ENCODE data around the gene PYDC1.

DNA sequence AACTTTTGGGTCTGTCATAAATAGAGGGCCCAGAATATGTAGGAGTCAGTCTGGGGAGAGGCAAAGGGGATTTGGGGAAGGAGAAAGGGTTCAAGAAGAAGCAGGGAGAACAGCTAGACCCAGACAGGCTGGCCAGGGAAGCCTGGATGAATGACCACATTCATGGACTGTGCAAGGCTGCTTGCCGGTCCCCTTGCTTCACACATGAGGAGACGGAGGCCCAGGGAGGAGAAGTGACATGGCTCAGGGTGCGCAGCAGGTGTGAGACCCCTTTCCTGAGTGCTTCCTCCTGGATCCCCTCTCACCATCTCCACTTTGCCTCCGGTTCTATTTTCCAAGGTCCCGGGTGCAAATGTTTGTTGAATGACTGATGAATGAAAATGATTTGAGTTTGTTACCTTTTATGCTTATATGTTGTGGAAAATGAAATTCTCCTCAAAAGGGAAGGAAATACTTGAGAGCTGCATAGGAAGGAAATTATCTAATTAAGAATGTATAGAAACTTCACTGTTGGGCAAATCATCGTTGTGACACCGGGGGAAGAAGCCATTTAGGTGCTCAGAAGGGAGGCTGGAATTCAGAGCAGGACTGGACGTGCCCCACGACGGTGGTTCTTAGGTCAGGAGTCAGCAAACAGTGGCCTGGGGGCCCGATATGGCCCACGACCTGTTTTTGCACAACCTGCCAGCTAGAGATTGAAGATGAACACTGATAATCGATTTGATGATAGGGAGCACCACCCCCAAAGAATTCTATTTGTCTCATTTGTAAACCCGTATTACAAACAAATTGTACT is 43.4 kb upstream of the PYDC1 start:
- no peak for TF ChIP-seq POLR2A (IDR thresholded peaks at IDR 0.05)
- TF ChIP-seq, protein P1, sequence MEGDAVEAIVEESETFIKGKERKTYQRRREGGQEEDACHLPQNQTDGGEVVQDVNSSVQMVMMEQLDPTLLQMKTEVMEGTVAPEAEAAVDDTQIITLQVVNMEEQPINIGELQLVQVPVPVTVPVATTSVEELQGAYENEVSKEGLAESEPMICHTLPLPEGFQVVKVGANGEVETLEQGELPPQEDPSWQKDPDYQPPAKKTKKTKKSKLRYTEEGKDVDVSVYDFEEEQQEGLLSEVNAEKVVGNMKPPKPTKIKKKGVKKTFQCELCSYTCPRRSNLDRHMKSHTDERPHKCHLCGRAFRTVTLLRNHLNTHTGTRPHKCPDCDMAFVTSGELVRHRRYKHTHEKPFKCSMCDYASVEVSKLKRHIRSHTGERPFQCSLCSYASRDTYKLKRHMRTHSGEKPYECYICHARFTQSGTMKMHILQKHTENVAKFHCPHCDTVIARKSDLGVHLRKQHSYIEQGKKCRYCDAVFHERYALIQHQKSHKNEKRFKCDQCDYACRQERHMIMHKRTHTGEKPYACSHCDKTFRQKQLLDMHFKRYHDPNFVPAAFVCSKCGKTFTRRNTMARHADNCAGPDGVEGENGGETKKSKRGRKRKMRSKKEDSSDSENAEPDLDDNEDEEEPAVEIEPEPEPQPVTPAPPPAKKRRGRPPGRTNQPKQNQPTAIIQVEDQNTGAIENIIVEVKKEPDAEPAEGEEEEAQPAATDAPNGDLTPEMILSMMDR (IDR thresholded peaks at IDR 0.05) = no peak
